HG02884 (cell line): ENCODE measurements around the gene CPA3.

ENCODE experiments used
- ATAC-seq: cut with Tn5 transposase; IDR thresholded peaks from one replicate; pipeline ENCODE4 v1.9.1; 2021; ENCODE audit warnings: mild to moderate bottlenecking, moderate library complexity; ENCODE audit not compliant: unreplicated experiment

The CPA3 gene

DNA sequence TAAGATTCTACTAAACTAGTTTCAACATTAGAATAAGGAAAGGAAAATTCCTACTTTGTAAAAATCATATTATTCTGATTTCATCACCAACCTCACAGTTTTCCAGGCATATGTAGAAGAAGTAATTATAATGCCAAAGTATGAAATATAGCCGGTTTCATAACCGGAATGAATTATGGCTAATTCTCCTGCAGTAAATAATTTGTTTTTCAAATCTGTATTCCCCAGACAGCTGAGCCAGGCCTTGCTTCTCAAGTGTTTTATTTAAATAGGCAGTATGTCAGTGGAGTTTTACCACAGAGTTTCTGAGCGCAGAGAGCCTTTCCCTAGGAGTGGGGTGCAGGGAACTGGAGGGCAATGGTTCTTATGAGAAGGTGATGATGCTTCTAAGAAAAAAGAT is 8.7 kb upstream of the CPA3 start:
- ATAC-seq: no peak

DNA sequence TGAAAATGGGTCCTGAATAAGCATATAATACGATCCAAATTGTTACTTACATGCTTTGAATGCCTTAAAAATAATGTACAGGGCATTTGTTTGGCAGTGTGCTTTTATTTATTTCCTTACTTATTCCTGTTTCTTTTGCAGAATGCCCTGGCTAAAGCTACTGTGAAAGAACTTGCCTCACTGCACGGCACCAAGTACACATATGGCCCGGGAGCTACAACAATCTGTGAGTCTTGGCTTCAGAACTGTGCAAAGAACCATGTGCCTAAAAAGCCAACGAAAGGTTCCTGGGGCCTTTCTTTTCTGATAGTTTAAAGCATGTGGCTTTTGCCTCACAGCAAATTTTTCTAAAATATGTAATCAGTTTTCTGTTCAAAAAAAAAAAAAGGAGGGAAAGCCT is 7.8 kb upstream of the CPA3 start:
- no peak for ATAC-seq

DNA sequence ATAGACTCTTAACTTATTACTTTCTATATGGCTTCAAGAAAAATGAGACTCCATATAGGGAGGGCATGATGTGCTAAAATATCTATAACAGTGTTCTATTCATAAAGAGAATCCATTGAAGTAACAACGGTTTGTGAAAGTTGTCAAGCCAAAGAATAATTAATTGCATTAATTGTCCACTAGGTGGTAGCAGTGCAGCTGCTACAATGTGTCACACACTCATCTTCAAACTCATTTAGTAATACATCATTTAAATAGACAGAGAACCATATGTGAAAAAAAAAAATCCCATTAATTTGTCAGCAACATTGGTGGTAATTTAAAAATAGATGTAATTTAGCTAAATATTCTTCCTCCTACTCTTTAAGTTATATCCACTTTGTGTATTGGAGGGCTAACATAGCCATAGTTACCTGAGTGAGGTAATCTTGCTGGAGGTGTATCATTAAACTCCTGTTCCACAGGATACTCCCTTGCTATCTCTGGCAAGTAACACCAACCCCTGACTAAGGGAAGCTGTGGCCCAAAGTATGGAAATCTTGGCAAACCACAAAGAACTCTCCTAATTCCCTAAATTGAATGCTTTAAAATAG is 3.7 kb upstream of the CPA3 start:
- ATAC-seq: peak; percentile 87

DNA sequence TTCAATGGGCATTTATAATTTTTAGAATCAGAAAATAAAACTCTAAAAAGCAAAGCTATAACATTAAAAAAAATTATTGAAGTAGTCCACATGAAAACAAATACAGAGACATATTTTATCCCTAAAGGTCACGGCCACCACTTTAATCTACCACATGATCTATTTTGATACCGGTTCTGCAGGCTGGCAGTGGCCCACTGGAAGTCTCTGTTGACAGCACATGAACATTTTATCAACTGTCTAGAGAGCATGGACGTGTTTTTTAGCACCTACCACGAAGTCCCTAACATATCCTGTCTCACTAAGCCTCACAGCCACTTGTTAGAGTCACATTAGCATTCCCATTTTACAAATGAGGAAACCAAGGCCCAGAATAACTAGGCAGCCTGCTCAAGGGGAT is 1.8 kb upstream of the CPA3 start:
- no peak for ATAC-seq

DNA sequence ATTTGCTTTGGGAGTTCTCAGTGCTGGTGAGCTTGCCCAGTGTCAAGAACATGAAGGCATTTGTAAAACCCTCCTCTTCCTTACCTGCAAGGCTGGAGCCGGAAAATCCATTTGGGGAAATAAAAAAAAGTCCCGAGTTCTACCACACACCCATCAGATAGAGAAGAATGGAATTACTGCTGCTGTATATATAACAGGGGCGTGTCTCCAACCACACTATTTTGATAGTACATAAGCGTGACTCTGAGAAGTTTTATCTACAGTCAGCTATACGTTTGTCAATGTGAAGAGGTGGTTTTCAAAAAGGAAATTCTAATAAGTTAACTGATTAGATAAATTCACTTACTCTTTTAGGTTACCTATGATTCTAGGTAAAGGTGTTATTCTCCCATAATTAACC is 1.3 kb upstream of the CPA3 start:
- no peak for ATAC-seq

DNA sequence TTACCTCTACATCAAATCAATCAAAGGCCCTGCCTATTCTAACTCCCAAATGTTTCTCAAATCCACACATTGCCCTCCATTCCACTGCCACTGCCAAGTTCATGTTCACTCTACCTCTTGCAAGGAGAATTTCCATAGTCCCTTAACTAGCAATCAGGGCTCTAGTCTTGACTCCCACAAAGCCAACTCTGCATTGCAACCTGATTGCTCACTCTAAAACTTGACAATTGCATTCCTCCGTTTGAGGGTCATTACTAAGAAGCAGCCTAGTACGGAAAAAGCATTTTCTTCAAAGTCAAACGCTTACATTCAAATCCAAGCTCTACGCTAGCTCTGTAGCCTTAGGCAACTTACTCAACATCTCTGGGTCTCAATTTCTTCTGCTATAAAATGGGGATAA is 1.2 kb downstream of the CPA3 start:
- ATAC-seq: no peak

DNA sequence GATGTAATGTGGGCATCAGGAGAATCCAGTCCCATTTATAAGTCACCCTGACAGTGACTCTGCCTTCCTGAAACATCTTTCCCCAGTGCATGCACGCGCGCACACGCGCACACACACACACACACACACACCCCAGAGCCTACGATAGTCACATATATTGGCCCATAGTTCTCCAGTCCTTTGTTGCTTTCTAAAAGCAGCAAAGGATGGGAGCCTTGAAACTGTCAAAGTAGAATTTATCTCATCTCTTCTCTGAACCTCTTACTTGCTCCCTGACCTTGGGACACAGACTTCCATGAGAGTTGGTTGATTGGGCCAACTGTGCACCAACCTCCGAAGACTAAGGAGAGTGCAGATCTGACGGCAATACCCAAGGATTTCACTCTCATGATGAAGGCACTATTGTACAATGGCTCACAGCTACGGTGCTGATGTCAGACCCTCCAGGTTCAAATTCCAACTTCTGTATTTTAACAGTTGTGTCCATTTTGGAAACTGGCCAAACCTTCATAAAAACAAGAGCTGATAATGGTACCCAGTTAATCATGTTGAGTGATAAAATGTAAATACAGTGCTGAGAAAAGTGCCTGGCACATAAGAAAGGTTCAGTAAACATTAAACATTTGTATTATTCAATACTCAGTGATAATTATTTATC is 8.3 kb downstream of the CPA3 start:
- no peak for ATAC-seq

DNA sequence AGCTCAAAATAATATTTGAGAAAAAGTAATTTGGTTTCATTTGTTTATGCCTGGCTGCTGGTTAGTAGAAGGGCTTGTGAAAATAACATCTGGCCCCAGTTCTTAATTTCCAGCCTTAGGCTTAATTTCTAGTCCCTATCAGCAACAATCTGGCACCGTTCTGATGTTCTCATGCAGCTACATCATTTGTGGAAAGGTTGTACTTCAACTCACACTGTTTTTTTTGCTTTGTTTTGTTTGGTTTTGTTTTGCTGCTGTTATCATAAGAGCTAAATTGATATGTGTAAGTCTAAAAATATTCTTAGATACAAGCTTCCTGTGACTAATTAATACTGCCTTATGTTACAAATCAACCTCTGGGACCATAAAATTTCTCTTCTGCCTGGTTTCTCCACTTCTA is 8.9 kb downstream of the CPA3 start:
- ATAC-seq: no peak

DNA sequence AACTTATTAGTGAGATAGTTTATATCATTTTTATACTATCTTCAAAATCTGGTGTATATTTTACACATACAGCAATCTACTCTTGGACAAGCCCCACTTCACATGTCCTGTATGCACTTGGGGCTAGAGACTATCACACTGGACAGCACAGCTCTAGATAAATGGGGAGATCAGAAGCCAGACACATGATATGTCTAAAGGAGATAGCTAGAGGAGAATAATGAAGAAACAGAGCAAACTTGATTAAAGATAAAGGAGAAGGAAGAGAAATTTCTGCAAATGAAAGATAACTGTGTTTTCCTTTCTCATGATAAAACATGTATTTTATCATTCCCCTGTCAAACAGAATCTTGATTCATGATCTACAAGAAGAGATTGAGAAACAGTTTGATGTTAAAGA is 13.0 kb downstream of the CPA3 start:
- no peak for ATAC-seq

DNA sequence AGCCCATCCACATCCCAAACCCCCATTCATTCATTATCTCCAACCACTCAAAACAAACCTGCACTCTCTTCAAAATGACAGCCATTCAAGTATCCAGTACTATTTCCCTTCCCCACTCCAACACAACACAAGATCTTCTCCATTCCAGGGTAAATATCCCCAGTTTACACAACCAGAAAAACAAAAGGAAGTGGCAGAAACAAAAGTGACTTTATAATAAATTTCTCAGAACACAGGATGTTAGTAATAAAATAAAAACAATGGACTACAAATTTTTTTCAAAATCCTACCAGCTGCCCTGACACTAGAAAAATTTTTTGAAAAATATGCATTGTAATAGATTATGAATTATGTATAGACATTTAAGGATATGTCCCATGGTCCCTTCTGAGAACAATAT is 14.2 kb downstream of the CPA3 start:
- no peak for ATAC-seq

DNA sequence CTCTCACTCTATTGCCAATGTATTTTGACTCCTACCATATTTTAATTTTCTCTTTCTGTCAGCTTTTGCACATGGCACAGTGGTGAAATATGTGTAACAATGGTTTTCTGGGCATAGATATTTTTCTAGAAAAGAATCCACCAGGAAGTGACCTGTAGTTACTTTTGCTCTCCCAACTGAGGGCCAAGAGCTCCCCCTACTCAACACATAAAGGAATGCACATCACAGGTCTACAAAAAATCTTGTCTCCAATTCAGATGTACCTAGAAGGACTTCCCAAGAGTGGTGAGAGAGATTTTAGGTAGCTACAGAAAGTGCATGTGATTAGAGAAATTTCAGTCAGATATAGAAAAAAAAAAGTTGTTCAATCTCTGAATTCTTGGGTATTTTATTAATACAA is 15.6 kb downstream of the CPA3 start:
- no peak for ATAC-seq

DNA sequence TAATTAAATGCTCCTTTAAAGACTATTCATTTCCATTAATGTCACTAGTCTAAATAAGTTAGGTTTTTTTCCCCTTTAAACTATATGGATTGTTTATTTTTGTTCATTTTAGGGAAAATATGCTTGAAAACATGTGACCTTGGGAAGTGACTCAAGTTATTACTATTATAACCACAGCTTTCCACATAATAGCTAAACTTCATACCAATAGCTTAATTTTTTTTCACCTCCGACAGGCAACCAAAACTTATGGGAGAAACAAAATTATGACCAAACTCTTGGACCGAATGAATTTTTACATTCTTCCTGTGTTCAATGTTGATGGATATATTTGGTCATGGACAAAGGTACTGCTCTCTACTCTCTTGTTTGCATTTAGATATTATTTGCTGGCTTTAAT is 16.2 kb downstream of the CPA3 start:
- ATAC-seq: no peak

DNA sequence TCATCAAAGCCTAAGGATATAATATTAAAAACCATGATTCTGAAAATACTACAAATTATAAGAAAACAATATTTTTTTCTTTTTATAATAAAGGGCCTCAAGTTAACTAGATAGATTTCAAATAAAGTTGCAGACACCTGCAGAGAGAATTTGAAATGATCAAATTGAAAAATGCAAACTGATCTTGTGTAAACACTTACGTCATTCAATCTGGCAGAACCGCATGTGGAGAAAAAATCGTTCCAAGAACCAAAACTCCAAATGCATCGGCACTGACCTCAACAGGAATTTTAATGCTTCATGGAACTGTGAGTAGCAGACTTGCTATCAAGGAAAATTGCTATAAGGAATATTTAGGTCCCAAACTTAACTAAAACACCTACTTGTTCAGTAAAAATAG is 17.2 kb downstream of the CPA3 start:
- ATAC-seq: no peak

DNA sequence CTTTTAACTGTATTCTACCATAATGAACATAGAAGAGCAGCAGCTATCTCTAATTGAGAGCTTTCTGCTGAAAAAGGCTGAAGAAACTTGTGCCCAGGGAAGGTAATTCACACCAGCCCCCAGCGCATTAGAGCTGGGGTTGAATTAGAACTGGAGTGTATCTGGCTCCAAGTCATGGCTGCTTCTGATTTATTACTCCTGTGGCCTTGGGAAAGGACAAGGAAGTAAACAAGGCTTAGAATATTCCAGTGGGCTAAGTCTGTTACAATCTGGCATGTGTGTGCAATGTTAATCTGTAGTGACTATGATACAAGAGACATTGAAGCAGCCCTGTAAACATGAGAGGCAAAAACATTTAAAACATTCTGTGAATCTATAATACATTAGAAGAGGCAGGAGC is 18.1 kb downstream of the CPA3 start:
- no peak for ATAC-seq

DNA sequence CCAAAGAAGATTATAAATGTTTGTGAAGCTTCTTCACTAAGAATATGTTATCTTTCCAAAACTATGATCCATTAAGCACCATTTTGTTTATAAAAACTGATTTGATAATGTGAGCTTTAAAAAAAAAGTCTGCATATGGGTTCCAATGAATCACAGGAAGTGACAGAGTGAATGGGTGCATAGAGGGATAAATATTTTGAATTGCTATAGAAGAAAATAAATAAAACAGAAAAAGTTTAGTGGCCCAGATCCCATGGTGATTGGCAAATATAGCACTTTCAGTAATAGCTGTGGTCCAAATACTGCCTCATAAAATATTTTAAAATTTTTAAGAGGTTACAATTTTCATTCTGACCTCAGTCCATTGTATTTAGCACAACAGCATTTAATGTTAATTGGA is 19.2 kb downstream of the CPA3 start:
- ATAC-seq: no peak

DNA sequence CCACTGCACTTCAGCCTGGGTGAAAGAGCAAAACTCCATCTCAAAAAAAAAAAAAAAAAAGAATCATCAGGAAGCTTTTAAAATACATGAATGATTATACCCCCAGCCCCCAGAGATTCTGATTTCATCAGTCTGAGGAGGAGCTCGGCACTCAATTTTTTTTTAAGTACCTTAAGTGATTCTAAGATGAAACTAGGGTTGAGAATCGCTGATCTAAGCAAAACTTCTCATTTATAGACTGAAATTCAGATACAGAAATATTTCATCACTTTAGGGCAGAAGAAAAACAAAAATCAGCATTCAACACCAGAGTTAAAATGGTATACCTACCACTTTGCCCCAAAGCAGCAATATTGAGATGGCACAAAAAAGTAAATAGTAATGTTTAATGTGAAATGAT is 24.7 kb downstream of the CPA3 start:
- ATAC-seq: no peak

DNA sequence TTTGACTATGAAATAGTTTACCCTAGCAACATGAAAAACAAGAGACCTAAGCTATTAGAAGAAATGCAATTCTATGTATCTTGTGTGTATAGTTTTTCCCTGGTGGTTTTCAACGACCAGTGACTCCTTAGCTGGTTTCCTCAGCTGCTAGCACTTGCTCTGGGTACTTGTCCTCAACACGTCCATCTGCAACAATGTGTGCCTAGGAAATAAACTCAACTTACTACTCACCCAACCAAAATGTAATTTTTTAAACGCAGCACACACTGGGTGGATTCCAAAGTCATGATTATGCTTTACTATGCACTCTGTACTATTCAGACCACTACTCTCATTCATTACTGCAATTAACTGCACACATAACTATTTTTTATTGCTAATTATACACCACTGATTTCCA is 31.0 kb downstream of the CPA3 start:
- no peak for ATAC-seq

DNA sequence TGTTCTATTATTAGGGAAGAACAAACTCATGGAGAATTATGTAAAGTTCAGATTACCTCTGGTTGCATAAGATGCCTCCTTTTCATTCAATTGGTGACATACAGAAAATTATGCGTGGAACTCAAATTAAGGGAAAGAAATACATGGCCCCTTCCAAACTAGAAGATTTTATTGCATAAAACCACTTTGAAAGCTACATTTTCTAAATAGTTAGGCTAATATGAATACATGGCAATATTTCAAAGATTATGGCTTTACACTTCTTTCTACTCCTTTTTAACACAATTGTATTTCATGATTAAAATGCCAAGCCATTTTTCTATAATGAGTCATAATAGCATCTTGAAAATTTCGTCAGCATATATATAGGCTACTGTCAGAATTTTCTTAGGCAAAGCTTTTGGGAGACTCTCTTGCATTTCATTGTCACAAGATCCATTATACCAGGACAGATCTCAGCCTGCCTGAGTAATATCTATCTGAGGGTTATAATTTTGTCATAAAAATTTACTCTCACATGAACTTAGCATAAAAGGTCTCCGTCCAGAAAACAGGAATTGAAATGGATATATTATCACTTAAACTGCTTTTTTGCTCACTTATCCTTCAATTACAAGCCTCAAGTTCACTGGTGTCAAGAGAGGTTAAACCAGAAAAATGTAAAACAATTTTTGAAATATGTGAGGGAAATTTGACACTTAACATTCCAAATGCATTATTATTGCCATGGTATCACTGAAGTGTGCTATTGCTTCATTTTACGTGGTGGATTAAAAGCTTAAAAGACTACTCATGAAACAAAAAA is 37.1 kb downstream of the CPA3 start:
- ATAC-seq: no peak

DNA sequence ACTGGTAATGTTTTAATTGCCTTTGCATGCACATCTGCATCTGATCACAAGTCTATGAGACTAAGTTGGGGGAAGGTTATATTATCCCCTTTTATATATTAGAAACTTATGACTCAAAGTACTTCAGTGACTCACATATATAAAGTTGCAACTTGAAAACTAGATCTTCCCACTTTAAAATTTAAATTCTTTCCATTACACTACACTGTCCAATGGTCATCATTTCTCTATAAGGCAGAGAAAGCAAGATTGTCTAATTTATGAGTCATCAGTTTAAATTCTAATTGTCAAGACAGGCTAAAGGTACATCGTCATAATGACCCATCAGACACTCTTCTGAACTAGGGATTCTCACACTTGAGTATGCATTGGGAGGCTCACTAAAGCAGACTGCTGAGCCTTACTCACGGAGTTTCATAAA is 37.9 kb downstream of the CPA3 start:
- no peak for ATAC-seq

DNA sequence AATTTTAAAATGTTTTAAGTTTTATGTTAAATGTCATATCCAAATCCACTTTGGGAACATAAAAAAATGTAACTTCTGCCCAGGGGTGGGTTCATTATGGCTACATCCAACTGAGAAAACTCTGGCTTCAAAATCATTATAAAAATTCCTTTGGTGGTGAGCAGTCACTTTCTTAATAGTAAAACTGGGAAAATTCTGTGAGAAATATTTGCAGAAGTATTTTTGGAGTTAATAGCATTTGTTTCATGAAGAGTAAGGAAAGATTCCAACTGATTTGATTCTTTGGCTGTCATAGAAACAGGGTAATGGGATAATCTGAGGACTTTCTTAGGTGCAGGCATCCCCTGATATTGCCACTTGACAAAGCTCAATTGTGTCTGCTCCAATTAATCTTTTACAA is 38.8 kb downstream of the CPA3 start:
- no peak for ATAC-seq

DNA sequence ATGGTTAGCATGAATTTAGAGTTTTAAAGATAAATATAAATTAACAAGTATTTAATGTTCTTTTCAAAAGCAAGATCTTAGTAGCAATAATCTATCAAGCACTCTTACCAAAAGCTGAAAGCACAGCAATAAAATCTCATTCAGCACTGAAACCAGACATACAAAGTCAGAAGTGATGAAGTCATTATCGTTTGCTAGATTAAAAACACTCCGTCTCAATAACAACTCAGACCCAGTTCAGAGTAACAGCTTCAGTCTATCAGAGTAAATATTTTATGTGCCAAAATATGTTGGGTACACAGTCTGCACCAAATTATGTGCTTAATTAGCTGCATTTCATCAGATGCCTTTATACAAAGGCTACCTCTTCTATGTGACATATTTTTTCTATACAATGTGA is 41.6 kb downstream of the CPA3 start:
- ATAC-seq: no peak

DNA sequence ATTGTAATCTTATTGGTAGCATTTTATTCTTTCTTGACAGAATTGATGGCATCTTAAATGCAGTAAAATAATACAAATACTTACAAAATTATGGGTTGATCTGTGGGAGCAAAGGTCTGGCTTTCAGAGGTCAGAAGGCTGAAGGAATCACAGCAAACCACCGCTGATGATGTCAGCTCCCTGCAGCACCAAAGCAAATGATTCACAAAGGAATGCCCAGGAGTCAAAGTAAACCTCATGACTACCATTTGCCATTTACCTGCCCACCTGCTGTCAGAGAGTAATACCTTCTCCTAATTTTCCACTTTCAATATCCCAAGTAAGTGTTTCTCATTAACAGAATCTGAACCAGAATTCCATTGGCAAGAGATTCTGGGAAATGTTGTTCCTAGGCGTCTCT is 46.1 kb downstream of the CPA3 start:
- ATAC-seq: no peak
